HEK293 (cell line): ENCODE data around the gene TDRD9.

ENCODE experiments used
- CTCF ChIA-PET: fragments of 350-600 bp; formaldehyde crosslinking; extraction: SDS; loops from one replicate; lab custom pipeline; 2021; ENCODE audit warnings: antibody characterized with exemption; lab: Yijun Ruan, JAX
- POLR2A ChIA-PET: fragments of 300-600 bp; formaldehyde crosslinking; extraction: SDS; loops from one replicate; lab custom pipeline; 2020; ENCODE audit warnings: antibody characterized with exemption, inconsistent platforms; lab: Yijun Ruan, JAX
- H3K27ac ChIP-seq: fragments of 200-500 bp; sonication (Bioruptor generic); 2 replicates; pipeline ENCODE4 v1.5.1; 2014; ENCODE audit warnings: low read depth, low read length, control low read depth, inconsistent platforms; ENCODE audit errors: extremely low read depth
- H3K36me3 ChIP-seq, 2 experiments: fragments of 200-500 bp in 1 of 2; sonication (Bioruptor generic) in 1 of 2; 1 replicate in 1 of 2; 2 replicates in 1 of 2; pipeline ENCODE4 v1.5.1; 2014 to 2017; ENCODE audit warnings: inconsistent platforms in 2 of 2, low read length in 2 of 2; ENCODE audit not compliant: control insufficient read depth in 2 of 2, insufficient read depth in 1 of 2
- H3K4me1 ChIP-seq: fragments of 200-500 bp; sonication (Bioruptor generic); 2 replicates; pipeline ENCODE4 v1.5.1; 2014; ENCODE audit warnings: mild to moderate bottlenecking, low read length, inconsistent platforms; ENCODE audit not compliant: control insufficient read depth, insufficient read depth
- H3K4me3 ChIP-seq: 2 replicates; pipeline ENCODE4 v1.5.1; 2011; ENCODE audit warnings: low read depth, mild to moderate bottlenecking, control low read depth, low read length, moderate library complexity
- H3K9me3 ChIP-seq: fragments of 200-500 bp; sonication (Bioruptor generic); 2 replicates; pipeline ENCODE4 v1.5.1; 2014; ENCODE audit warnings: low read depth, low read length, inconsistent platforms; ENCODE audit not compliant: control insufficient read depth, insufficient read depth
- MEIS1 ChIP-seq: sonication (generic); formaldehyde crosslinking; IDR thresholded peaks from 2 replicates; pipeline ENCODE4 v1.8.1; 2022; ENCODE audit warnings: missing genetic modification reagents, mild to moderate bottlenecking, borderline replicate concordance
- SCRT2 ChIP-seq: fragments of 450-650 bp; formaldehyde crosslinking; IDR thresholded peaks from 2 replicates; pipeline ENCODE4 v1.5.1; 2016; ENCODE audit warnings: missing biosample characterization, missing genetic modification characterization
- ZEB2 ChIP-seq: fragments of 450-650 bp; formaldehyde crosslinking; IDR thresholded peaks from 2 replicates; pipeline ENCODE4 v1.5.1; 2016; ENCODE audit warnings: missing biosample characterization, missing genetic modification characterization
- ZNF146 ChIP-seq: fragments of 450-650 bp; formaldehyde crosslinking; IDR thresholded peaks from 2 replicates; pipeline ENCODE4 v1.5.1; 2016; ENCODE audit warnings: missing biosample characterization, missing genetic modification characterization
- ZNF2 ChIP-seq: fragments of 450-650 bp; formaldehyde crosslinking; IDR thresholded peaks from 2 replicates; pipeline ENCODE4 v1.5.1; 2016; ENCODE audit warnings: missing biosample characterization, missing genetic modification characterization
- ZNF214 ChIP-seq: fragments of 450-650 bp; formaldehyde crosslinking; IDR thresholded peaks from 2 replicates; pipeline ENCODE4 v1.5.1; 2017; ENCODE audit warnings: missing biosample characterization, mild to moderate bottlenecking, missing genetic modification characterization, borderline replicate concordance
- ZNF292 ChIP-seq: fragments of 450-650 bp; formaldehyde crosslinking; IDR thresholded peaks from 2 replicates; pipeline ENCODE4 v1.5.1; 2016; ENCODE audit warnings: low read depth, missing biosample characterization, missing genetic modification characterization, borderline replicate concordance
- ZNF501 ChIP-seq: fragments of 450-650 bp; formaldehyde crosslinking; IDR thresholded peaks from 2 replicates; pipeline ENCODE4 v1.5.1; 2016; ENCODE audit warnings: missing biosample characterization, missing genetic modification characterization
- ZNF514 ChIP-seq: fragments of 450-650 bp; formaldehyde crosslinking; IDR thresholded peaks from 2 replicates; pipeline ENCODE4 v1.5.1; 2016; ENCODE audit warnings: missing biosample characterization, missing genetic modification characterization
- ZNF560 ChIP-seq: fragments of 450-650 bp; formaldehyde crosslinking; IDR thresholded peaks from 2 replicates; pipeline ENCODE4 v1.5.1; 2017; ENCODE audit warnings: missing biosample characterization, missing genetic modification characterization, borderline replicate concordance
- ZNF561 ChIP-seq: fragments of 450-650 bp; IDR thresholded peaks from 2 replicates; pipeline ENCODE4 v1.5.1; 2018; ENCODE audit warnings: missing biosample characterization, missing genetic modification characterization, borderline replicate concordance
- ZNF658 ChIP-seq: fragments of 450-650 bp; formaldehyde crosslinking; IDR thresholded peaks from 2 replicates; pipeline ENCODE4; 2016; ENCODE audit warnings: missing biosample characterization, missing genetic modification characterization
- ZNF677 ChIP-seq: fragments of 450-650 bp; IDR thresholded peaks from 2 replicates; pipeline ENCODE4 v1.5.0; 2018; ENCODE audit warnings: missing biosample characterization, mild to moderate bottlenecking, missing genetic modification characterization, moderate library complexity
- ZNF707 ChIP-seq: fragments of 450-650 bp; formaldehyde crosslinking; IDR thresholded peaks from 2 replicates; pipeline ENCODE4 v1.5.1; 2016; ENCODE audit warnings: missing biosample characterization, missing genetic modification characterization
- ZNF837 ChIP-seq: fragments of 450-650 bp; formaldehyde crosslinking; IDR thresholded peaks from 2 replicates; pipeline ENCODE4 v1.5.1; 2016; ENCODE audit warnings: missing biosample characterization, missing genetic modification characterization
- ZXDB ChIP-seq: fragments of 450-650 bp; formaldehyde crosslinking; IDR thresholded peaks from 2 replicates; pipeline ENCODE4 v1.5.1; 2016; ENCODE audit warnings: missing biosample characterization, missing genetic modification characterization
- TF ChIP-seq, protein P1 (sequence below): fragments of 450-650 bp; formaldehyde crosslinking; IDR thresholded peaks from 2 replicates; pipeline ENCODE4 v1.5.1; 2016; ENCODE audit warnings: missing biosample characterization, missing genetic modification characterization
- TF ChIP-seq, protein P2 (sequence below): fragments of 450-650 bp; formaldehyde crosslinking; IDR thresholded peaks from 2 replicates; pipeline ENCODE4 v1.5.1; 2016; ENCODE audit warnings: missing biosample characterization, missing genetic modification characterization
- TF ChIP-seq, protein P3 (sequence below): fragments of 450-650 bp; formaldehyde crosslinking; IDR thresholded peaks from 2 replicates; pipeline ENCODE4 v1.5.1; 2016; ENCODE audit warnings: missing biosample characterization, missing genetic modification characterization
- TF ChIP-seq, protein P4 (sequence below): fragments of 450-650 bp; formaldehyde crosslinking; IDR thresholded peaks from 2 replicates; pipeline ENCODE4 v1.5.1; 2016; ENCODE audit warnings: missing biosample characterization, missing genetic modification characterization
- TF ChIP-seq, protein P5 (sequence below): fragments of 450-650 bp; formaldehyde crosslinking; conservative IDR thresholded peaks from 2 replicates; pipeline ENCODE4 v1.5.1; 2016; ENCODE audit warnings: low read depth, missing biosample characterization, missing genetic modification characterization

Gene TDRD9

DNA sequence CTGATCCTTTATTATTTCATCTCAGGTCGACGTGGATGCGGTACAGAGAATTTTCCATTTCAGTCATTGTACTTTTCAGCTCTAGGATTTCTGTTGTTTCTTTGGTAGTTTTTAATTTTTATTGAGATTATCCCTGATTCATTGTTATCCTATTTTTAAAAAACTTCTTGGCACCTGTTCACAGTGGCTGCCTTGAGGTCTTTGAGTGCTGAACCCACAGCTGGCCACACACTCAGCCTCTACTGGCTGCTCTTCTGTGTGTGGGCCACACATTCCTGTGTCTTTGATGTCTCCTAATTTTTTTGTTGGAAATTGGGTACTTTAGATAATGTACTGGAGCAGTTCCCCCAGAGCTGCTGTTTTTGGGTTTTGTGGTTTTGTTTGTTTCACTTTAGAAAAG lies 119.5 kb downstream of the TDRD9 start (continued):
- no peak for TF ChIP-seq ZNF514
- TF ChIP-seq ZNF560 (tag by site-specific recombination): no peak
- no peak for TF ChIP-seq SCRT2
- TF ChIP-seq, protein P1, sequence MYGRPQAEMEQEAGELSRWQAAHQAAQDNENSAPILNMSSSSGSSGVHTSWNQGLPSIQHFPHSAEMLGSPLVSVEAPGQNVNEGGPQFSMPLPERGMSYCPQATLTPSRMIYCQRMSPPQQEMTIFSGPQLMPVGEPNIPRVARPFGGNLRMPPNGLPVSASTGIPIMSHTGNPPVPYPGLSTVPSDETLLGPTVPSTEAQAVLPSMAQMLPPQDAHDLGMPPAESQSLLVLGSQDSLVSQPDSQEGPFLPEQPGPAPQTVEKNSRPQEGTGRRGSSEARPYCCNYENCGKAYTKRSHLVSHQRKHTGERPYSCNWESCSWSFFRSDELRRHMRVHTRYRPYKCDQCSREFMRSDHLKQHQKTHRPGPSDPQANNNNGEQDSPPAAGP: no peak
- no peak for TF ChIP-seq ZNF837 (tag by site-specific recombination)
- no peak for TF ChIP-seq ZNF501

DNA sequence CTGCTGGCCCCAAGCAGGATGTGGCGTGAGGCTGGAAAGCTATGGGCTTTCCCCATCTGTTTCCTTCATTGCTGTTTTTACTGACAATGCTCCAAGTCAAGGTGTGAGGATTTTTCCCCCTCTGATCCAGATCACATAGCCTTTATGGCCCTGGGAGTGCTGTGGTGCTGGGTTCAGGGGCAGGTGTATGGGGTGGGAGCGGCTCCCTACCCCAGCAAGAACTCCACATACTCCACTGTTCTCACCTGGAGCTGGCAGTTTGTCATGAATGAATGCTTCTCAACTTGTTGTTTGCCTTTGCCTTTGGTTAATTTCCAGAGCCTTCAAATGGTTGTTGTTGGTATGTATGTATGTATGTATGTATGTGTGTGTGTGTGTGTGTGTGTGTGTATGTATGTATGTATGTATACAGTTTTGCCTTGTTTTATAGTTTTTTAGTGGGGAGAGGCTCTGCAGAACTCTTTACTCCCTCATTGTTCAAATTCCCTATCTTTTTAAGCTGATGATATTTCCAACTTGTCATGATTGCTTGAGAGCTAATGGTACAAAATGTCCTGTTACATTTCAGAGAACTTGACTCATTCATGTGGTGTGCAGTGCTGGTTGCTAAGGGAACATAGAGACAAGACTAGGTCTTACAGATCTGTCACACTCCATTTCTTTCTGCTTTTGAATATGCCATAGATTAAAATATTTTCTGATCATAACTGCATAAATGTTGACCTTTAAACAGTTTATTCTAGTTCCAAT lies 120.7 kb downstream of the TDRD9 start:
- ChIA-PET CTCF (interaction anchor here (0.6 kb wide), 2 partner anchors 46 to 244 kb away, joined by 3 read pairs; no protein-coding TSS in a partner anchor), POLR2A (no interaction called here)
- Histone ChIP-seq H3K27ac (no peak overlapping the region), H3K4me1 (no peaks in the 10 kb centered on the region), H3K4me3 (no peak overlapping the region), H3K36me3 (no peaks in the 10 kb centered on the region), H3K9me3 (no peaks in the 10 kb centered on the region)
- no peak for TF ChIP-seq MEIS1 (CRISPR knock-in tag)
- TF ChIP-seq ZNF146 (tag by site-specific recombination): no peak
- no peak for TF ChIP-seq ZXDB
- no peak for TF ChIP-seq ZNF707
- TF ChIP-seq, protein P2, sequence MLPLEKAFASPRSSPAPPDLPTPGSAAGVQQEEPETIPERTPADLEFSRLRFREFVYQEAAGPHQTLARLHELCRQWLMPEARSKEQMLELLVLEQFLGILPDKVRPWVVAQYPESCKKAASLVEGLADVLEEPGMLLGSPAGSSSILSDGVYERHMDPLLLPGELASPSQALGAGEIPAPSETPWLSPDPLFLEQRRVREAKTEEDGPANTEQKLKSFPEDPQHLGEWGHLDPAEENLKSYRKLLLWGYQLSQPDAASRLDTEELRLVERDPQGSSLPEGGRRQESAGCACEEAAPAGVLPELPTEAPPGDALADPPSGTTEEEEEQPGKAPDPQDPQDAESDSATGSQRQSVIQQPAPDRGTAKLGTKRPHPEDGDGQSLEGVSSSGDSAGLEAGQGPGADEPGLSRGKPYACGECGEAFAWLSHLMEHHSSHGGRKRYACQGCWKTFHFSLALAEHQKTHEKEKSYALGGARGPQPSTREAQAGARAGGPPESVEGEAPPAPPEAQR (tag by site-specific recombination): no peak
- no peak for TF ChIP-seq ZNF292 (tag by site-specific recombination)
- TF ChIP-seq, protein P3, sequence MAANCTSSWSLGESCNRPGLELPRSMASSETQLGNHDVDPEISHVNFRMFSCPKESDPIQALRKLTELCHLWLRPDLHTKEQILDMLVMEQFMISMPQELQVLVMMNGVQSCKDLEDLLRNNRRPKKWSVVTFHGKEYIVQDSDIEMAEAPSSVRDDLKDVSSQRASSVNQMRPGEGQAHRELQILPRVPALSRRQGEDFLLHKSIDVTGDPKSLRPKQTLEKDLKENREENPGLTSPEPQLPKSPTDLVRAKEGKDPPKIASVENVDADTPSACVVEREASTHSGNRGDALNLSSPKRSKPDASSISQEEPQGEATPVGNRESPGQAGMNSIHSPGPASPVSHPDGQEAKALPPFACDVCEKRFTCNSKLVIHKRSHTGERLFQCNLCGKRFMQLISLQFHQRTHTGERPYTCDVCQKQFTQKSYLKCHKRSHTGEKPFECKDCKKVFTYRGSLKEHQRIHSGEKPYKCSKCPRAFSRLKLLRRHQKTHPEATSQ: no peak
- TF ChIP-seq ZNF658 (tag by site-specific recombination): no peak
- TF ChIP-seq, protein P4, sequence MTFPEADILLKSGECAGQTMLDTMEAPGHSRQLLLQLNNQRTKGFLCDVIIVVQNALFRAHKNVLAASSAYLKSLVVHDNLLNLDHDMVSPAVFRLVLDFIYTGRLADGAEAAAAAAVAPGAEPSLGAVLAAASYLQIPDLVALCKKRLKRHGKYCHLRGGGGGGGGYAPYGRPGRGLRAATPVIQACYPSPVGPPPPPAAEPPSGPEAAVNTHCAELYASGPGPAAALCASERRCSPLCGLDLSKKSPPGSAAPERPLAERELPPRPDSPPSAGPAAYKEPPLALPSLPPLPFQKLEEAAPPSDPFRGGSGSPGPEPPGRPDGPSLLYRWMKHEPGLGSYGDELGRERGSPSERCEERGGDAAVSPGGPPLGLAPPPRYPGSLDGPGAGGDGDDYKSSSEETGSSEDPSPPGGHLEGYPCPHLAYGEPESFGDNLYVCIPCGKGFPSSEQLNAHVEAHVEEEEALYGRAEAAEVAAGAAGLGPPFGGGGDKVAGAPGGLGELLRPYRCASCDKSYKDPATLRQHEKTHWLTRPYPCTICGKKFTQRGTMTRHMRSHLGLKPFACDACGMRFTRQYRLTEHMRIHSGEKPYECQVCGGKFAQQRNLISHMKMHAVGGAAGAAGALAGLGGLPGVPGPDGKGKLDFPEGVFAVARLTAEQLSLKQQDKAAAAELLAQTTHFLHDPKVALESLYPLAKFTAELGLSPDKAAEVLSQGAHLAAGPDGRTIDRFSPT (tag by site-specific recombination): no peak
- no peak for TF ChIP-seq ZEB2 (tag by site-specific recombination)

DNA sequence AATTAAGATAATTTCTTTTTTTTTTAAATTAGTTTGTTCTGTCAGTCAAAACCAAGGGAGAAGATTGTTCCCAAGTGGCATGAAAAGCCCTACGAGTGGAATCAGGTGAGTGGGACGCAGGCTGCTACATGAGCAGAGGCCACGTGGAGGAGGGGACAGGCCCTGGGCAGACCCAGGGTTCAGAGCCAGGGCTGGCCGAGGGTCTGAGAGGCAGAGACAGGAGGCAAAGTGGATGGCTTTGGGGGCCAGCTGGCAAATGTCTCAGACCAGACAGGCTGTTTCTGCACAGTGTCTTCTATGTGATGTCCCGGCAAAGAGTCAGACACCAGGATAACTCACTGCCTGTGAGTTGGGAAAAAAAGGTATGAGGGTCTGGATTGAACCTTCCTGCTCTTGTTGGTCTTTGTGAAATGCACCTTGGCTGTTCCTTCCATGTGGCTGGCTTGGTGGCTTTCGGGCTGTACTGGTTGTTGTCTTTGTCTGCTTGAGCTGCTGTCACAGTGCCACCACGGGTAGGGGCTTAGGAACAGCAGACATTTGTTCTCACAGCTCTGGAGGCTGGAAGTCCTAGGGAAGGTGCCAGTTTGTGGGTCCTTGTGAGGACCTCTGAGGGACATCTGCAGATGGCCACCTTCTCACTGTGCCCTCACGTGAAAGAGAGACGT lies 121.5 kb downstream of the TDRD9 start:
- ChIA-PET CTCF (interaction anchor here (0.6 kb wide), 1 partner anchor 45 kb away, joined by 3 read pairs; no protein-coding TSS in a partner anchor), POLR2A (no interaction called here)
- no peak overlapping the region for H3K27ac ChIP-seq
- TF ChIP-seq ZNF514 (no peak), ZNF2 (no peak), ZNF561 (tag by site-specific recombination) (no peak), ZXDB (no peak), ZNF214 (no peak), ZNF677 (tag by site-specific recombination) (no peak)
- TF ChIP-seq, protein P5, sequence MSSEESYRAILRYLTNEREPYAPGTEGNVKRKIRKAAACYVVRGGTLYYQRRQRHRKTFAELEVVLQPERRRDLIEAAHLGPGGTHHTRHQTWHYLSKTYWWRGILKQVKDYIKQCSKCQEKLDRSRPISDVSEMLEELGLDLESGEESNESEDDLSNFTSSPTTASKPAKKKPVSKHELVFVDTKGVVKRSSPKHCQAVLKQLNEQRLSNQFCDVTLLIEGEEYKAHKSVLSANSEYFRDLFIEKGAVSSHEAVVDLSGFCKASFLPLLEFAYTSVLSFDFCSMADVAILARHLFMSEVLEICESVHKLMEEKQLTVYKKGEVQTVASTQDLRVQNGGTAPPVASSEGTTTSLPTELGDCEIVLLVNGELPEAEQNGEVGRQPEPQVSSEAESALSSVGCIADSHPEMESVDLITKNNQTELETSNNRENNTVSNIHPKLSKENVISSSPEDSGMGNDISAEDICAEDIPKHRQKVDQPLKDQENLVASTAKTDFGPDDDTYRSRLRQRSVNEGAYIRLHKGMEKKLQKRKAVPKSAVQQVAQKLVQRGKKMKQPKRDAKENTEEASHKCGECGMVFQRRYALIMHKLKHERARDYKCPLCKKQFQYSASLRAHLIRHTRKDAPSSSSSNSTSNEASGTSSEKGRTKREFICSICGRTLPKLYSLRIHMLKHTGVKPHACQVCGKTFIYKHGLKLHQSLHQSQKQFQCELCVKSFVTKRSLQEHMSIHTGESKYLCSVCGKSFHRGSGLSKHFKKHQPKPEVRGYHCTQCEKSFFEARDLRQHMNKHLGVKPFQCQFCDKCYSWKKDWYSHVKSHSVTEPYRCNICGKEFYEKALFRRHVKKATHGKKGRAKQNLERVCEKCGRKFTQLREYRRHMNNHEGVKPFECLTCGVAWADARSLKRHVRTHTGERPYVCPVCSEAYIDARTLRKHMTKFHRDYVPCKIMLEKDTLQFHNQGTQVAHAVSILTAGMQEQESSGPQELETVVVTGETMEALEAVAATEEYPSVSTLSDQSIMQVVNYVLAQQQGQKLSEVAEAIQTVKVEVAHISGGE (tag by site-specific recombination): no peak

More for the DNA sequence above, 121.5 kb downstream of the TDRD9 start:
- Histone ChIP-seq H3K4me3 (no peak overlapping the region), H3K4me1 (no peaks in the 10 kb centered on the region), H3K36me3 (no peaks in the 10 kb centered on the region), H3K9me3 (no peaks in the 10 kb centered on the region)
